Fibroblast of mammary gland (primary cell): Measurements from ENCODE around the gene BAZ1A.
A peak's percentile ranks its signal among the peaks of the same experiment; 100 is the strongest.

Experiments used
- DNase-seq: peaks from one replicate; pipeline ENCODE4 v3.0.0-alpha.2; 2010; ENCODE audit warnings: low read depth
- H3K4me3 ChIP-seq: 2 replicates; pipeline ENCODE4 v1.5.1; 2011; ENCODE audit warnings: low read depth, mild to moderate bottlenecking, low read length, moderate library complexity; ENCODE audit not compliant: control insufficient read depth
- TF ChIP-seq, protein P1 (sequence below): conservative IDR thresholded peaks from 2 replicates; pipeline ENCODE4 v1.5.1; 2011; ENCODE audit warnings: low read depth, low read length, inconsistent platforms; ENCODE audit not compliant: control insufficient read depth, insufficient read depth

The BAZ1A gene

DNA sequence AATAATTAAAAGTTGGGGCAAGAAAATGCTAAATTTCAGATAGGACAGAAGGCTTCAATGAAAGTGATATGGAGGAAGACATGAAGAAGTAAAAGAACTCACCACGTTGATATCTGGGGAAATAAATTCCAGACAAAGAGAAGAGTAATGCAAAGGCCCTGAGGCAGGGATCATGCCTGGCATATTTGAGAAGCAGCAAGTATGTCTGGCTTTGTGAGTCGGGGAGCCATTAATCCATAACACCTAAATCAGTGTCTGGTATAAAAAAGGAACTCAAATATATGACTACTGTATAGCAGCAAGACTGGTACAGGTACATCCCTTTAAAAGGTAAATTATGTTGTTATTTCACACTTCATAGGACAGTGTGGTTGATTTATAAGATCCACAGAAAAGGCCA lies 16.4 kb downstream of the BAZ1A start:
- H3K4me3 ChIP-seq = no peak overlapping the region
- TF ChIP-seq, protein P1, sequence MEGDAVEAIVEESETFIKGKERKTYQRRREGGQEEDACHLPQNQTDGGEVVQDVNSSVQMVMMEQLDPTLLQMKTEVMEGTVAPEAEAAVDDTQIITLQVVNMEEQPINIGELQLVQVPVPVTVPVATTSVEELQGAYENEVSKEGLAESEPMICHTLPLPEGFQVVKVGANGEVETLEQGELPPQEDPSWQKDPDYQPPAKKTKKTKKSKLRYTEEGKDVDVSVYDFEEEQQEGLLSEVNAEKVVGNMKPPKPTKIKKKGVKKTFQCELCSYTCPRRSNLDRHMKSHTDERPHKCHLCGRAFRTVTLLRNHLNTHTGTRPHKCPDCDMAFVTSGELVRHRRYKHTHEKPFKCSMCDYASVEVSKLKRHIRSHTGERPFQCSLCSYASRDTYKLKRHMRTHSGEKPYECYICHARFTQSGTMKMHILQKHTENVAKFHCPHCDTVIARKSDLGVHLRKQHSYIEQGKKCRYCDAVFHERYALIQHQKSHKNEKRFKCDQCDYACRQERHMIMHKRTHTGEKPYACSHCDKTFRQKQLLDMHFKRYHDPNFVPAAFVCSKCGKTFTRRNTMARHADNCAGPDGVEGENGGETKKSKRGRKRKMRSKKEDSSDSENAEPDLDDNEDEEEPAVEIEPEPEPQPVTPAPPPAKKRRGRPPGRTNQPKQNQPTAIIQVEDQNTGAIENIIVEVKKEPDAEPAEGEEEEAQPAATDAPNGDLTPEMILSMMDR = no peak
- DNase-seq = no peak

DNA sequence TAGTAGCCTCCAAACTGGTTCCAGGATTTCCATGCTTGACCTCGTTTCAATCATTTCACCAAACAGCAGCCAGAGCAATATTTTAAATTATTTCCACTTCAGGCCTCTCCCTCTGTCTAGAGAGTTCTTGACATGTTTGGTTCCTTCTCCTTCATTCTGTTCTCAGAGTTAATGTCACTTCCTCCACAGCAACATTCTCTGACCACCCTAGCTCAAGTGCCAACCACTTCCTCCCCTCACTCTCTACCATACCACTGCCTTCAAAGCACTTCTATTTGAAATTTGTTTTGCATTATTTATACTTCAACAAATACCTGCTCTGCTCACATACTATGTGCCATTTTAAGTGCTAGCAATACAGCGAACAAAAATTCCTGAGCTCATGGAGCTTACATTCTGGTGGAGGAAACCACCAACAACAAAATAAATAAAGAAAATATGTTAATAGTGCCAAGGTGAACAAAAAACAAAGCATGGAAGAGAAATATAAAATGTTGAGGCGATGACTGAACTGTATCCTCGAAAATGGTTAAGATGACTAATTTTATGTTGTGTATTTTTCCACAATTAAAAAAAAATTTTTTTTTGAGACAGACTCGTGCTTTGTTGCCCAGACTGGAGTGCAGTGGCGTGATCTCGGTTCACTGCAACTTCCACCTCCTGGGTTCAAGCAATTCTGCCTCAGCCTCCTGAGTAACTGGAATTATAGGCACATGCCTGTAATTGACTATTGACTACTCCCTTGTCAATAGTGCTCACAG lies 17.3 kb downstream of the BAZ1A start:
- DNase-seq = no peak
- TF ChIP-seq, protein P1 = no peak
- H3K4me3 ChIP-seq = no peak overlapping the region

DNA sequence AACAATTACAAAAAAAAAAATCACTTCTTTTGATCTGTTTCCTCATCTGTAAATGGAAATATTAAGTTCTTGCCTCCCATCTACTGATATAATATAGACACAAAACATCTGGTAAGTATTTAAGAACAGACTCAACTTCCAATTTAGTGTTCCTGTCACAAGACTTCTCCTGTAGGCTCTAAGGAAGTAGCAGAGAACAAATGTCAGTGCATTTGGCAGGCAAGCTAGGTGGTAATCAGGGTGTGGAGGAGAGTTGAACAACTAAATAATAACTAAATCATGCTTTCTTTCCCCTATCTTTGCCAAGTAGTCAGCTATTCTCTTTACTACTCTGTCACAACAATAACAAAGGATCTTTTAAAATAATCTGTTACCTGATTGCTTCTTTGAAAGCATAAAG lies 22.1 kb downstream of the BAZ1A start:
- H3K4me3 ChIP-seq = no peak overlapping the region
- DNase-seq = peak; percentile 59
- TF ChIP-seq, protein P1 = no peak

DNA sequence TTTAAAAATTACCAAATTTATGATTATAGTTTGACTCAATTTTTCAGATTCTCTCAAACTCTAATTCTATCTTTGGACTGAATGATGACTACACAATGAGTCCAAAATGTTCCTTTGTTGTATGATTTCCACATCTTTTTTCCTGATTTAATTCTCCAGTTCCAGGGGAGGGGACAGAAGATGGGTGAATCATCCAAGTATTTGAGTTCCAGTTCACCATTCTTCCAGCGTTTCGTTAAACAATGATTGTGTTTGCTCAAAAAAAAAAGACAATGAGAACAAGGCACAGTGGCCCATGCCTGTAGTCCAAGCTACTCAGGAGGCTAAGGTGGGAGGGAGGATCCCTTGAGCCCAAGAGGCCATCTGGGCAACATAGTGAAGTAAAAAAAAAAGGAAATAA lies 23.8 kb downstream of the BAZ1A start:
- TF ChIP-seq, protein P1 = no peak
- no peak overlapping the region for H3K4me3 ChIP-seq
- peak; percentile 90 for DNase-seq

DNA sequence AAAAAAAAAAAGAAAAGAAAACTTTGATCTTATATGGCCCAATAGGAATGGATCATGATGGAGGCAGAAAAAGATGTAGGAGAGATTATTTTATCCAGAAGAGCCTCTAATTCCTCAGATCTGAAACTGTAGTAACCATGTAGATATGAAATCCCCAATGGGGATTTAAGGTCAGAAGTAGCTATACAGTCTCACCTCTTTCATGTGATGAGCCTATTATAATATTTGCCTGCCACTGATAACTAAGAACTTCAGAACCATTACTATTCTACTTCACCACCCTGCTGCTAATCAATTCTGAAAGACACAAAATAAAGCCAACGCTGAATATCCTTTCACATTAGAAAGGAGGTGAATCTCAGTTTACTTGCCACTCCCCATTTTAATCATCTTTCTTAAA lies 29.3 kb downstream of the BAZ1A start:
- H3K4me3 ChIP-seq = no peak overlapping the region
- TF ChIP-seq, protein P1 = no peak
- no peak for DNase-seq

DNA sequence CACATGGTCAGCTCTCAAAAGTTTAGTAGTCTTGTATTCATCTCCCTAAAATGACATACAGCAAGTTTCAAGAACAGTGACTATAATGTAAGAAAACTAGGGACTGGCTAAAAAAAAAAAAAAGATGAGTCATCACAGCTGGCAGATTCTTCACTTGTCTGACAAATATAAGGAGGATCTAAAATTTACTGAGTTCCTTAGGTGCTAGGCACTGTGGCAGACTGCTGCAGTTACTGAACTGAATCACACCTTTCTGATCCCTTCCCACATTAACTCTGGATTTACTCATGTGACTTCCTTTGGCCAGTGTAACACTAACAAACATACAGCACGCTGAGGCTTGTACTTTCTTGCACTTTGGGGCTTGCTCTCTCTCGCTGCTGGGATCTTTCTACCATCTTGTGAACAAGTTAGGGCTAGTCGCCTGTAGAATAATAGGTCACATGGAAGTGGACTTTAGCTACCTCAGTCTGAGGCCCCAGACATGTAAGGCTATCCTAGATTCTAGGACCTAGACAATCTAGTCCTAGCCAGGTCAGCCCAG lies 32.1 kb downstream of the BAZ1A start:
- no peak overlapping the region for H3K4me3 ChIP-seq
- DNase-seq = peak; percentile 89
- TF ChIP-seq, protein P1 = no peak
